ENCODE data around the gene RSPO4.

Gene RSPO4

GRCh38 chr20:934186-934840 lies 67.8 kb downstream of the RSPO4 start:
- TF ChIP-seq POLR2A (IDR thresholded peaks at IDR 0.05; ENCODE audit: extremely low read depth, insufficient read length) (no peak), MYC (IDR thresholded peaks at IDR 0.05; ENCODE audit: low read depth, low read length) (no peak), CTCF (IDR thresholded peaks at IDR 0.05; ENCODE audit: low read depth, low read length) (no peak), MAX (IDR thresholded peaks at IDR 0.05; ENCODE audit: low read depth, low read length) (no peak)
- no peak for DNase-seq (ENCODE audit: low read depth)
- H3K4me3 ChIP-seq (ENCODE audit: low read depth, low read length): no peak overlapping the region

GRCh38 chr20:933029-933428 lies 69.1 kb downstream of the RSPO4 start:
- DNase-seq (ENCODE audit: low read depth): no peak
- H3K4me3 ChIP-seq (ENCODE audit: low read depth, low read length): no peak overlapping the region
- TF ChIP-seq CTCF (IDR thresholded peaks at IDR 0.05; ENCODE audit: low read depth, low read length) (no peak), POLR2A (IDR thresholded peaks at IDR 0.05; ENCODE audit: extremely low read depth, insufficient read length) (no peak), MAX (IDR thresholded peaks at IDR 0.05; ENCODE audit: low read depth, low read length) (no peak), MYC (IDR thresholded peaks at IDR 0.05; ENCODE audit: low read depth, low read length) (no peak)

GRCh38 chr20:931401-931800 lies 70.7 kb downstream of the RSPO4 start:
- TF ChIP-seq MAX (IDR thresholded peaks at IDR 0.05; ENCODE audit: low read depth, low read length) (no peak), CTCF (IDR thresholded peaks at IDR 0.05; ENCODE audit: low read depth, low read length) (no peak), POLR2A (IDR thresholded peaks at IDR 0.05; ENCODE audit: extremely low read depth, insufficient read length) (no peak), MYC (IDR thresholded peaks at IDR 0.05; ENCODE audit: low read depth, low read length) (no peak)
- no peak overlapping the region for H3K4me3 ChIP-seq (ENCODE audit: low read depth, low read length)
- peak; percentile 40 for DNase-seq (ENCODE audit: low read depth)

- H3K4me3 ChIP-seq (ENCODE audit: low read depth, low read length): no peak overlapping the region
- DNase-seq (ENCODE audit: low read depth): no peak
- TF ChIP-seq MYC (IDR thresholded peaks at IDR 0.05; ENCODE audit: low read depth, low read length): no peak
- TF ChIP-seq POLR2A (IDR thresholded peaks at IDR 0.05; ENCODE audit: extremely low read depth, insufficient read length): no peak
- no peak for TF ChIP-seq MAX (IDR thresholded peaks at IDR 0.05; ENCODE audit: low read depth, low read length)
- no peak for TF ChIP-seq CTCF (IDR thresholded peaks at IDR 0.05; ENCODE audit: low read depth, low read length)
These were observed 75.4 kb downstream of the RSPO4 start for GRCh38 chr20:926670-927069.

GRCh38 chr20:925516-925915 lies 76.6 kb downstream of the RSPO4 start:
- TF ChIP-seq MAX (IDR thresholded peaks at IDR 0.05; ENCODE audit: low read depth, low read length) (no peak), MYC (IDR thresholded peaks at IDR 0.05; ENCODE audit: low read depth, low read length) (no peak), POLR2A (IDR thresholded peaks at IDR 0.05; ENCODE audit: extremely low read depth, insufficient read length) (no peak), CTCF (IDR thresholded peaks at IDR 0.05; ENCODE audit: low read depth, low read length) (no peak)
- no peak overlapping the region for H3K4me3 ChIP-seq (ENCODE audit: low read depth, low read length)
- no peak for DNase-seq (ENCODE audit: low read depth)
